ENCODE results near the gene NTRK2.
"Not testable (repeated sequence)": the region's sequence is repeated elsewhere in the genome, so short reads cannot be mapped to it uniquely, and the experiment has no call there.

The NTRK2 gene

GRCh38 chr9:85064811-85065371 lies 395.4 kb downstream of the NTRK2 start:
- no peaks in the 10 kb centered on the region for H3K9me3 Mint-ChIP-seq
- ATAC-seq (replicated peaks; ENCODE audit: extremely low read depth, poor library complexity, severe bottlenecking) = no peak
- H3K4me3 Mint-ChIP-seq = no peak overlapping the region
- no peaks in the 10 kb centered on the region for H3K4me1 Mint-ChIP-seq
- no peak for DNase-seq (ENCODE audit: low spot score in 2 of 2)
- peaks cover 26% of the 10 kb centered on the region for H3K27me3 Mint-ChIP-seq
- H3K36me3 Mint-ChIP-seq (ENCODE audit: insufficient read depth) = no peaks in the 10 kb centered on the region
- no peak overlapping the region for H3K27ac Mint-ChIP-seq (ENCODE audit: low read depth)

- no peak overlapping the region for H3K4me3 Mint-ChIP-seq
- H3K27me3 Mint-ChIP-seq = peaks cover 12% of the 10 kb centered on the region
- H3K36me3 Mint-ChIP-seq (ENCODE audit: insufficient read depth) = no peaks in the 10 kb centered on the region
- H3K9me3 Mint-ChIP-seq = peaks cover 11% of the 10 kb centered on the region
- DNase-seq (ENCODE audit: low spot score in 2 of 2) (no peak), ATAC-seq (replicated peaks; ENCODE audit: extremely low read depth, poor library complexity, severe bottlenecking) (no peak)
- H3K27ac Mint-ChIP-seq (ENCODE audit: low read depth) = no peak overlapping the region
- H3K4me1 Mint-ChIP-seq = no peaks in the 10 kb centered on the region
Observed at GRCh38 chr9:85067792-85068191, 398.3 kb downstream of the NTRK2 start.

GRCh38 chr9:85069421-85069820 lies 399.9 kb downstream of the NTRK2 start:
- not testable (repeated sequence) for DNase-seq (ENCODE audit: low spot score in 2 of 2); H3K4me3 Mint-ChIP-seq; H3K27me3 Mint-ChIP-seq; ATAC-seq (replicated peaks; ENCODE audit: extremely low read depth, poor library complexity, severe bottlenecking); H3K36me3 Mint-ChIP-seq (ENCODE audit: insufficient read depth); H3K27ac Mint-ChIP-seq (ENCODE audit: low read depth); H3K4me1 Mint-ChIP-seq
- peaks cover 11% of the 10 kb centered on the region for H3K9me3 Mint-ChIP-seq

Data from central memory CD8-positive, alpha-beta T cell (primary cell).